Islet of Langerhans (tissue), 1 donor: Measurements from ENCODE around the gene KRTAP23-1.

ENCODE experiments used
- FAIRE-seq: peaks from one replicate; lab custom pipeline; 2011; peaks lifted over from hg19 to GRCh38; lab: Jason Lieb, UNC

Gene KRTAP23-1, protein sequence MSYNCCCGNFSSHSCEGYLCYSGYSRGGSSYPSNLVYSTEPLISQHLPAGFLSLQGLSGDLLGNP

GRCh38 chr21:30348506-30348905 is at the start of gene KRTAP23-1:
KRTAP23-1 (minus strand) TSS chr21:30348606; CDS start chr21:30348606, 0 bp downstream.
- no peak for FAIRE-seq

- FAIRE-seq, result no peak
Observed at GRCh38 chr21:30395731-30396130, 47.3 kb upstream of the KRTAP23-1 start, which contains the start of gene KRTAP13-1. KRTAP13-1 (plus strand) TSS chr21:30396031; CDS start chr21:30396087, 56 bp downstream.

DNA sequence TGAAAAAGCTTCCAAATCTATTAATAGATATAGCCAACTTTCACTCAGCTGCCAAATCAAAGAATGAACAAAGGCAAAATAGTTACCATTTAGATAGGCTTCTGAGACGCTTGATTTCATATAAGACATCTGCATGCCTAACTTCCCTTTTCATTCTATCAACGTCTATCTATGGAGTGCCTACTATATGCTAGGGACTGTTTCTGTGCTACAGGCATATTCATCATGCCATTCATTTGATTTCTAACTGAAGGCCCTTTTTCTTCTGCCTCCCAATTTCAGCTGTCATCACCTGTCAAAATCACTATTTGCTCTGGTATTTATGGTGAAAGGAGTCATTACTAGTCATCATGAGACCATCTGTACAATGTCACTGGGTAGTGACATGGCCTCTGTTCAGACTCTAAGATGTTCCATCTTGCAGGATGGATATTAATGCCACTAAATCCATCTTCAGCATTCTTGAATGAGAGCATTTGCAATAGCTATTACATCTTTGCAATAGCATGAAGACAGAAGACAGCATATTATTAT is 43.2 kb upstream of the KRTAP23-1 start:
- no peak for FAIRE-seq

DNA sequence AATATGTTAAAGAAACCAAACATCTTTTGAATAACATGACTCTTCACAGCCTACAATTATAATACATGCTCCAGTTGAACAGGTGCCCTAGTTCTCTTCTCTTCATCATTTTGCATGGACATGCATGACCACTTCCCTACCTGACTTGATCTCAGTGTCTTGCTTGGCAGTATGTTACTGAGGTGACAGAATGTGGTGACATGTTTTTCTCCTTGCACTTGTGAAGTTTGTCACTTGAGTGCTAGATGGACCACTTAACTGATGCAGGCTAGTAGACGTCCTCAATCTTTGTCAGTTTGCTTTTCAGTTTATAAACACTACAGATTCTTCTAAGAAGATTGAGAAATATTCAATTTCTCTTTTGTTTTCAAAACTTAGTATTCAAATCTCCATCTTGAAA is 33.8 kb upstream of the KRTAP23-1 start:
- no peak for FAIRE-seq

DNA sequence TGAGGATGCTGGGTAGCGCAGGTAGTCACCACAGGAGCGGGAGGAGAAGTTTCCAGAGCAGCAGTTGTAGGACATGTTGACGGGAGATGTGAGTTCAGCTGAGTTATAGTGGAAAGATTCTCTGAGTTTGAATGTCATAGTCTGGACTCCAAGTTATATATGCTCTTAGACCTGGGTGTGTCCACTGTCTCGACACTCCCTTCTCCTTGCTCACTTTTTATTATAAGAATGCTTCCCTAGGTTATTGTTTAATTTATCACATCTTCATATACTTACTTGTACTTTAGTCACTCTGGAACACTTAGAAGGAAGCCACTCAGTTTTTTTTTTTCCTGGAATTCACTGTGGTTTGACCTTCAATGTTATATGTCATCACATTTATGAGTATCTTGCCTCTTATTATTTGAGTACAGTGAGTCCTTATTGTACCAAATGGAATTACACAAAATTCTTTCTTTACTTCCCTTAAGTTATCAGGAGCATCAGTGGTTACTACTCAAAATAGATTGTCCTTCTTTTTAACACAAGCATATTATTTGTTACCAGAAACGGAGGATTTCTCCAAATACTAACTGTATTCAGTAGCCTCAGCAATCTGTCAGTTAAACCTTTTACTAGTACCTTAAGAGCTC is 23.8 kb upstream of the KRTAP23-1 start, which contains the start of gene KRTAP13-2:
KRTAP13-2 (minus strand) TSS at position 133 of the 632 bp plus-strand sequence; CDS start at position 75, 58 bp downstream.
- no peak for FAIRE-seq

- no peak for FAIRE-seq
Observed at GRCh38 chr21:30355906-30356305, 7.5 kb upstream of the KRTAP23-1 start.

- no peak for FAIRE-seq
Observed at GRCh38 chr21:30354308-30355005, 6.1 kb upstream of the KRTAP23-1 start.

DNA sequence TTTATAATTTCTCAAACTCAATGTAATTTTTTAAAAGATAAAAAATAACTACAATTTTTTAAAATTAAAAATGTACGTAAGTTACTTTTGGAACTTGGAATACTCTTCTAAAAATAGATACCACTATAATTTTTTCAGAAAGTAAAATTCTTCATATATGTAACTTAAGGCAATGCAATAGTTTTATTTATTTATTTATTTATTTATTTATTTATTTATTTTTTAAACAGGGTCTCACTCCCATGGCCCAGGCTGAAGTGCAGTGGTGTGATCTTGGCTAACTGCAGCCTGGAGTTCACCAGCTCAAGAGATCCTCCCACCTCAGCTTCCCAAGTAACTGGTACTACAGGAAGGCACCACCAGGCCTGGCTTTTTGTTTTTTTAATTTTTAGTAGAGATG is 3.1 kb upstream of the KRTAP23-1 start:
- no peak for FAIRE-seq

- no peak for FAIRE-seq
Observed at GRCh38 chr21:30349572-30349971, 1.2 kb upstream of the KRTAP23-1 start.

- FAIRE-seq, result no peak
Observed at GRCh38 chr21:30345014-30345413, 3.4 kb downstream of the KRTAP23-1 start.

- peak; percentile 49 for FAIRE-seq
Observed at GRCh38 chr21:30340714-30341573, 7.5 kb downstream of the KRTAP23-1 start.

DNA sequence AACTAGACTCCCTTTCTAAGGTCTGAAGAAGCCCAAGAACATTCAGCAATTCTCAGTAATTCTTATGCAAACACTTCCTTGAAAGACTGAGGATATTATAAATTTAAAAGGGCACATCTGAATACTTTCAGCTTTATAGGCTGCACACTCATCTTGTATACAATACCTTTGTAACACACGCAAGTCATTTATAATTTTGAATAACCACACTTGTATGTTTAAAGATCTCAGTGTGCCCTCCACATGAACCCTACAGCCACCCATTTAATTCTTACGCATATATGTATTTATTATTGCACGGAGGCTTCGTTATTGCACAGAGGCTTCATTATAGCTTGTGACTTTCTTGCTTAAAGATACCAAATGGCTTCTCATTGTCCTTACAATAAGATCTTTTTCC is 9.7 kb downstream of the KRTAP23-1 start:
- no peak for FAIRE-seq

GRCh38 chr21:30337772-30338171 is 10.6 kb downstream of the KRTAP23-1 start:
- FAIRE-seq, result no peak

DNA sequence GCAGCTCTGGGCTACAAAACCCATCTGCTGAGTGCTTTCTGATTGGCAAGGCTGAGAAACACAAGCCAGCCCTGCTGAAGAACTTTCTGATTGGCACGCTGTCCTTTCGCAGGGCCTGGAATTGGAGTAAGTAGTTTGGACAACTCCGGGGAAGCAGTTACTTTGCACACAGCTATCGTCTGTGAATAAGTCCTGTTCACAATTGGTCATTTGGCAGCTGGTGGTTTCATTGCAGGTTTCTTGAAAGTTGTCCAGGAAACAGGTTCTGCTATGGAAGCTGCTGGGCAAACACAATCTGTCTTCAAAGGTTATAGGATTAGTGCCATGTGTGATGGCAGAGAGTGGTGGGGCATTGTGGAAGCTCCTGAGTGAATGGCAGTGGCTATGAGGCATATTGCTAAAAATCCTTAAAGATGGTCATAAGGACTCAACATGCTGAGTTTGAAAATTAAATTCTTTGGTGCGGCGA is 11.1 kb downstream of the KRTAP23-1 start, which contains the start of gene KRTAP27-1:
KRTAP27-1 (minus strand) TSS at position 419 of the 469 bp plus-strand sequence; CDS start at position 393, 26 bp downstream.
- no peak for FAIRE-seq

- no peak for FAIRE-seq
Observed at GRCh38 chr21:30336596-30336995, 11.8 kb downstream of the KRTAP23-1 start.

DNA sequence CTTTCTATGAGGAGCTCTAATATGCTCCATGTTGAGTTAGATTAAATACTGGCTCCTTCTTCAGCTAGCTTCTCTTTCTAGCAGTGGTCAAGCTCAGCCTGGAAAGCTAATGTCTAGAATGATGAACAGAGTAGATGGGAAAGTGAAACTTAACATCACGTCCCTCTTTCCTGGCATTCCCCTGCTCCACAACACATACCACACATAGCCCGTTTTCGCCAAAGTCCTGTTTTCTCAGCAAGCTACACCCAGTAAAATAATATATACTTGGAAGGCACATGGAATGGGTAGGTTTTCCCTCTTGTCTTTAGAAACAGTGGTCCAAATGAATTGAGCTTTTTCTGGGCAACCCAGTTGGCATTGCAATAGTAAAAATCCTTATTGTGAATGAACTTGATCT is 14.7 kb downstream of the KRTAP23-1 start:
- no peak for FAIRE-seq

- no peak for FAIRE-seq
Observed at GRCh38 chr21:30332681-30333080, 15.7 kb downstream of the KRTAP23-1 start.

DNA sequence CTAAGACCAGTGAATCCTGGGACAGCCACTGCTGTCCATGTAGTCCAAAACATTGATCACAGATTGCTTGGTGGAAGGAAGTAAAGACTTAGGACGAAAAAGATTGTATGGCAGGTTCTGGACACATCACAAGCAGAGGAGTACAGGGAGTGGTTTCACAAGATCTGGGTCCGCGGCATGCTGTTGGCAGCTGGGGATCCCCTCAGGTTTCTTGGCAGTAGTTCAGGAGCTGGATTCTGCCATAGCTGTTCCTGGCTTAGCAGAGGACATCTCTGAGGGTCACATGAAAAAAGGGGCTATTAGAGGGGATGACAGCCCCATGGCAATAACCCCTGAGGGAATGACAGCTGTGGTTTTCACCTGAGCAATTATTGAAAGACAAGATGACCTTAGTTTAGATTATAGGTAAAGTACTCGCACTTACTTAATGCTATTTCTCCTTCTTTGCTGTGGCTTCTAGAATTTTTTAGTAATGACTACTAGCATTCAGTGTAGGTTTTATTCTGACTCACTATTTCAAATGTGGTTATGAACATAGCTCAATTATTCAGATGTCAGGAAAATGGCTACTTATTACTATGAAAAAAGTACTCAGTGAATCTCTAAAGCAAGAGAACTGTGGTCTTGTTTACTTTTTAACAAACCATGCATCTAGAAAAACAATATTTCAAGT is 19.1 kb downstream of the KRTAP23-1 start:
- FAIRE-seq, result no peak

DNA sequence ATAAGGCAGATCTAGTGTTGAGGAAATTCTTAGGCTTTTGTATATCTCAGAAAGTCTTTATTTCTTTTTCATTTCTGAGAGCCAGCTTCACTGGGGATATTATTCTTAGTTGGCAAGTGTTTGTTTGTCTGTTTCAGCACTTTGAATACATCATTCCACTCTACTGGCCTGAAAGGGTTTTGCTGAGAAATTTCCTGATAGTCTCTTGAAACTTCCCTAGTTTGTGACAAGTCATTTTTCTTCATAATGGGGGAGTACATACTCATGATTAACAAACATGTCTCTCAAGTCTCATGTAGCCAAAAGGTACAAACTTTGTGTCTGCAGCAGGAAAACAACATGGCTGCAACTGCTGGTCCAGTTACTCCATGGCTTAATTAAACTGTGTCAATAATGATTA is 22.0 kb downstream of the KRTAP23-1 start:
- FAIRE-seq, result no peak

DNA sequence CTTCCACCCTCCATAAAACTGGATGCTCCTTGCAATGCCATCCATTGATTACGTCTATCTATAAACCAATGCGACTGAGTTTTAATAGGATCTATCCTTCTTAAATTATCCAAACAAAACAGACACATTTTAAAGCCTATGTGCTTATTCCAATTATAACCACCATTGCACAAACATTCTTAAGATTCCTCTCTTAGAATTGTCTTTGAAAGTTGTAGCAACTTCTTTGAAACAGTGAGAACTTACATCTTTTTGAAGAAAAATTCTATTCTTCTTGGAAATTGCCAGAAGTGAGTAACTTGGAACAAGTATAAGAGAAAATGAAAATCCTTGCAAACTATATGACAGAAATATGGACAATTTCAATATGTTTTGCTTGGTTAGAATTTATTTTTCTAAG is 28.2 kb downstream of the KRTAP23-1 start, which contains the start of gene KRTAP26-1:
KRTAP26-1 (minus strand) TSS at position 101 of the 400 bp plus-strand sequence. CDS start 280 bp downstream, outside the sequence.
- no peak for FAIRE-seq

GRCh38 chr21:30315701-30316100 is 32.7 kb downstream of the KRTAP23-1 start:
- no peak for FAIRE-seq
